HPDE6-E6E7 (cell line): ENCODE measurements around the gene NFE2L2.
"Not testable (repeated sequence)": the region's sequence is repeated elsewhere in the genome, so short reads cannot be mapped to it uniquely, and the experiment has no call there.

Experiments used
- DNase-seq: peaks from one replicate; pipeline ENCODE4 v3.0.0; 2011; ENCODE audit warnings: missing footprints; ENCODE audit errors: extremely low spot score

The NFE2L2 gene

GRCh38 chr2:177257471-177257870 is 7.1 kb downstream of the NFE2L2 start:
- DNase-seq: no peak

- DNase-seq: no peak
These were observed 7.8 kb downstream of the NFE2L2 start for GRCh38 chr2:177256695-177257094.

GRCh38 chr2:177256026-177256425 is 8.5 kb downstream of the NFE2L2 start:
- no peak for DNase-seq

GRCh38 chr2:177255227-177255601 is 9.3 kb downstream of the NFE2L2 start:
- DNase-seq: no peak

- no peak for DNase-seq
These were observed 9.9 kb downstream of the NFE2L2 start for GRCh38 chr2:177254433-177255226.

GRCh38 chr2:177253704-177254103 is 10.8 kb downstream of the NFE2L2 start:
- DNase-seq: no peak

- no peak for DNase-seq
These were observed 11.6 kb downstream of the NFE2L2 start for GRCh38 chr2:177252808-177253531.

GRCh38 chr2:177251165-177251542 is 13.4 kb downstream of the NFE2L2 start:
- no peak for DNase-seq

GRCh38 chr2:177250461-177250860 is 14.1 kb downstream of the NFE2L2 start:
- DNase-seq: no peak

GRCh38 chr2:177249038-177249437 is 15.5 kb downstream of the NFE2L2 start:
- DNase-seq: no peak

- no peak for DNase-seq
These were observed 16.7 kb downstream of the NFE2L2 start for GRCh38 chr2:177247693-177248262.

GRCh38 chr2:177246523-177247030 is 17.9 kb downstream of the NFE2L2 start:
- DNase-seq: not testable (repeated sequence)

GRCh38 chr2:177246000-177246399 is 18.5 kb downstream of the NFE2L2 start:
- no peak for DNase-seq

GRCh38 chr2:177245010-177245422 is 19.5 kb downstream of the NFE2L2 start:
- no peak for DNase-seq

GRCh38 chr2:177244244-177244771 is 20.2 kb downstream of the NFE2L2 start:
- no peak for DNase-seq

- DNase-seq: no peak
These were observed 21.1 kb downstream of the NFE2L2 start for GRCh38 chr2:177243476-177243875.

GRCh38 chr2:177243073-177243472 is 21.5 kb downstream of the NFE2L2 start:
- no peak for DNase-seq

- DNase-seq: peak; percentile 83
These were observed 22.2 kb downstream of the NFE2L2 start for GRCh38 chr2:177242121-177242987.

- no peak for DNase-seq
These were observed 22.8 kb downstream of the NFE2L2 start for GRCh38 chr2:177241711-177242120.

- DNase-seq: no peak
These were observed 24.4 kb downstream of the NFE2L2 start for GRCh38 chr2:177239932-177240630.

GRCh38 chr2:177239053-177239452 is 25.5 kb downstream of the NFE2L2 start:
- no peak for DNase-seq
